IMR-90 (cell line): Measurements from ENCODE around the gene NUFIP1. TPM values are rescaled to one million over a fixed set of nuclear protein-coding genes. Genes with fewer than 3 reads are reported as not detected.

ENCODE experiments used
- ATAC-seq: fragments of 200-7000 bp; cut with Tn5 transposase; 2 replicates; pipeline ENCODE4 v1.9.1; 2020; ENCODE audit warnings: low read depth, mild to moderate bottlenecking, moderate library complexity
- BruUV-seq: library from RNA; stranded (reverse); fragments of 400-500 nt; replicated peaks from 2 replicates; lab custom pipeline; 2021; lab: Mats Ljungman, UMichigan
- CTCF ChIA-PET: fragments of 300-600 bp; formaldehyde crosslinking; extraction: SDS; loops from one replicate; lab custom pipeline; 2021; ENCODE audit warnings: antibody characterized with exemption; lab: Yijun Ruan, JAX
- POLR2A ChIA-PET: fragments of 300-600 bp; sonication (Branson Sonifier 250); formaldehyde crosslinking; loops from one replicate; lab custom pipeline; 2022; ENCODE audit warnings: antibody characterized with exemption; ENCODE audit not compliant: unreplicated experiment; lab: Charles Lee
- DNase-seq: peaks from one replicate; pipeline ENCODE4 v3.0.0; 2013
- H2AFZ ChIP-seq: replicated peaks from 2 replicates; pipeline ENCODE3; 2013; ENCODE audit warnings: low read length, mild to moderate bottlenecking; ENCODE audit not compliant: poor library complexity
- H2AK5ac ChIP-seq: 2 replicates; pipeline ENCODE4 v1.6.1; 2013; ENCODE audit warnings: low read depth, low read length, inconsistent platforms
- H2AK9ac ChIP-seq: replicated peaks from 2 replicates; pipeline ENCODE3; 2013; ENCODE audit warnings: mild to moderate bottlenecking, low read depth, low read length, moderate library complexity; ENCODE audit not compliant: poor library complexity
- H2BK120ac ChIP-seq: 2 replicates; pipeline ENCODE4 v1.6.1; 2013; ENCODE audit warnings: low read depth, low read length, inconsistent platforms
- H2BK15ac ChIP-seq: 3 replicates; pipeline ENCODE4 v1.6.1; 2013; ENCODE audit warnings: low read depth, low read length, inconsistent platforms
- H2BK20ac ChIP-seq: 2 replicates; pipeline ENCODE4 v1.6.1; 2013; ENCODE audit warnings: low read depth, mild to moderate bottlenecking, inconsistent platforms, low read length, moderate library complexity
- H2BK5ac ChIP-seq: 2 replicates; pipeline ENCODE4 v1.6.1; 2013; ENCODE audit warnings: mild to moderate bottlenecking, low read depth, low read length, inconsistent platforms; ENCODE audit not compliant: poor library complexity, severe bottlenecking
- H3K14ac ChIP-seq: replicated peaks from 2 replicates; pipeline ENCODE4 v1.6.1; 2013; ENCODE audit warnings: low read depth, low read length, inconsistent platforms
- H3K18ac ChIP-seq: 2 replicates; pipeline ENCODE4 v1.6.1; 2013; ENCODE audit warnings: low read depth, low read length, control low read depth
- H3K23ac ChIP-seq: 2 replicates; pipeline ENCODE4 v1.6.1; 2013; ENCODE audit warnings: low read depth, low read length, inconsistent platforms
- H3K27ac ChIP-seq: 2 replicates; pipeline ENCODE4 v1.5.1; 2013; ENCODE audit warnings: mild to moderate bottlenecking, control low read depth, low read length; ENCODE audit not compliant: insufficient read depth
- H3K27me3 ChIP-seq: 2 replicates; pipeline ENCODE4 v1.6.1; 2013; ENCODE audit warnings: low read length; ENCODE audit not compliant: control insufficient read depth, insufficient read depth
- H3K36me3 ChIP-seq: 2 replicates; pipeline ENCODE4 v1.6.1; 2013; ENCODE audit warnings: low read length, mixed read lengths; ENCODE audit not compliant: control insufficient read depth, insufficient read depth
- H3K4ac ChIP-seq: 2 replicates; pipeline ENCODE4 v1.6.1; 2013; ENCODE audit warnings: low read depth, low read length, inconsistent platforms
- H3K4me1 ChIP-seq: 2 replicates; pipeline ENCODE4 v1.6.1; 2013; ENCODE audit warnings: low read length, mixed read lengths; ENCODE audit not compliant: control insufficient read depth, insufficient read depth
- H3K4me2 ChIP-seq: 2 replicates; pipeline ENCODE4 v1.6.1; 2013; ENCODE audit warnings: low read depth, mild to moderate bottlenecking, control low read depth, low read length, moderate library complexity
- H3K4me3 ChIP-seq: 2 replicates; pipeline ENCODE4 v1.5.1; 2013; ENCODE audit warnings: low read depth, mild to moderate bottlenecking, control low read depth, low read length, moderate library complexity; ENCODE audit not compliant: insufficient read depth
- H3K56ac ChIP-seq: 2 replicates; pipeline ENCODE4 v1.6.1; 2013; ENCODE audit warnings: low read length, inconsistent platforms; ENCODE audit not compliant: insufficient read depth; ENCODE audit errors: extremely low read depth
- H3K79me1 ChIP-seq, 2 experiments: 2 replicates each; pipeline ENCODE4 v1.6.1; 2013; ENCODE audit warnings: low read length in 2 of 2, inconsistent platforms in 1 of 2, low read depth in 1 of 2
- H3K9ac ChIP-seq: 2 replicates; pipeline ENCODE4 v1.6.1; 2013; ENCODE audit warnings: low read depth, low read length, control low read depth
- H3K9me1 ChIP-seq: 2 replicates; pipeline ENCODE4 v1.6.1; 2013; ENCODE audit warnings: low read length, inconsistent platforms; ENCODE audit not compliant: insufficient read depth
- H3K9me3 ChIP-seq: 2 replicates; pipeline ENCODE4 v1.6.1; 2013; ENCODE audit warnings: low read length; ENCODE audit not compliant: control insufficient read depth, insufficient read depth
- H4K20me1 ChIP-seq: 2 replicates; pipeline ENCODE4 v1.6.1; 2013; ENCODE audit warnings: low read length, inconsistent platforms; ENCODE audit not compliant: insufficient read depth
- H4K5ac ChIP-seq: 2 replicates; pipeline ENCODE4 v1.6.1; 2013; ENCODE audit warnings: mild to moderate bottlenecking, low read depth, low read length, control low read depth
- H4K8ac ChIP-seq, 2 experiments: 2 replicates each; pipeline ENCODE4 v1.6.1; 2013; ENCODE audit warnings: low read depth in 2 of 2, low read length in 2 of 2, control low read depth in 1 of 2, inconsistent platforms in 1 of 2
- H4K91ac ChIP-seq: 2 replicates; pipeline ENCODE4 v1.6.1; 2013; ENCODE audit warnings: low read depth, low read length, inconsistent platforms; ENCODE audit not compliant: insufficient read depth
- CTCF ChIP-seq: conservative IDR thresholded peaks from 2 replicates; pipeline ENCODE4 v1.5.1; 2012; ENCODE audit warnings: mild to moderate bottlenecking, low read depth, low read length, improper control_type of control experiment
- MAFK ChIP-seq: IDR thresholded peaks from 2 replicates; pipeline ENCODE4 v1.6.1; 2012; ENCODE audit warnings: low read depth, low read length, improper control_type of control experiment
- USF2 ChIP-seq: fragments of 150-350 bp; IDR thresholded peaks from 2 replicates; pipeline ENCODE4 v1.6.1; 2017; ENCODE audit warnings: mild to moderate bottlenecking, antibody characterized with exemption, low read length, low read depth
- WGBS, 2 experiments: methylation state at CpG; one replicate each; pipeline versions ENCODE4 v1.1.5 to v1.1.7; 2013; ENCODE audit warnings: missing lambda C conversion rate in 2 of 2; ENCODE audit not compliant: insufficient read length in 1 of 2; ENCODE audit errors: extremely low coverage in 2 of 2; 5-methylcytosine and 5-hydroxymethylcytosine counted together
- dilution Hi-C: fragments of 300-500 bp; cut with HindIII; formaldehyde crosslinking; loops from one replicate; pipeline ENCODE4 v1.14.3; 2018; ENCODE audit warnings: low sequenced_read_pairs; ENCODE audit not compliant: unreplicated experiment
- in situ Hi-C: fragments of 300-500 bp; cut with MboI; formaldehyde crosslinking; loops from 3 replicates; pipeline ENCODE4 v1.14.3; 2019; ENCODE audit warnings: low sequenced_read_pairs, inconsistent platforms, mixed read lengths
- intact Hi-C: fragments of 100-400 bp; cut with micrococcal nuclease; formaldehyde crosslinking; loops from 2 replicates; pipeline ENCODE4 v1.10.0; 2022
- polyA plus RNA-seq, 3 experiments: library from polyadenylated mRNA; depleted of rRNA; stranded (reverse); fragments of >200 nt; gene quantifications; 2 replicates each; pipeline ENCODE4 v1.2.3, GENCODE V29; 2012; ENCODE audit warnings: low replicate concordance in 1 of 3
- total RNA-seq: library from RNA; depleted of rRNA; stranded (reverse); fragments of >200 nt; gene quantifications from 2 replicates; pipeline ENCODE4 v1.2.3, GENCODE V29; 2012

NUFIP1 gene
- total and polyA plus RNA-seq, 2 of the 4 experiments (the other 2 are of a cell fraction), result 1.4 to 2.3 TPM

GRCh38 chr13:44932850-44933251 is 56.4 kb downstream of the NUFIP1 start:
- dilution Hi-C loops, result no loop called here
- Histone ChIP-seq H2AK9ac (no peak overlapping the region), H3K9me1 (peaks cover 10% of the 10 kb centered on the region), H3K9ac (no peak overlapping the region), H4K5ac (no peak overlapping the region), H4K20me1 (no peaks in the 10 kb centered on the region), H2AFZ (peak overlapping the region; percentile 46), H3K4ac (peak overlapping the region; percentile 9; the same call in 1 of the 2 replicates), H4K91ac (no peak overlapping the region), H3K14ac (peak overlapping the region; percentile 50), H2BK5ac (no peak overlapping the region), H3K79me1 (no peaks in the 10 kb centered on the region), H3K18ac (no peak overlapping the region), H3K9me3 (no peaks in the 10 kb centered on the region), H3K23ac (peak overlapping the region; percentile 26; the same call in 1 of the 2 replicates), H3K27me3 (no peaks in the 10 kb centered on the region), H3K36me3 (no peaks in the 10 kb centered on the region), H4K8ac (peak overlapping the region in 1 of 2 experiments; percentile 53; a peak in 2 of 4 replicates), H3K4me2 (no peak overlapping the region), H2BK15ac (peak overlapping the region; percentile 62; the same call in 2 of the 3 replicates), H2BK120ac (peak overlapping the region; percentile 17; the same call in 1 of the 2 replicates), H2BK20ac (peak overlapping the region; percentile 68; the same call in 1 of the 2 replicates), H3K27ac (no peak overlapping the region), H3K4me1 (peaks cover 6% of the 10 kb centered on the region; the same call in 1 of the 2 replicates), H3K4me3 (no peak overlapping the region), H2AK5ac (peak overlapping the region; percentile 54; the same call in 1 of the 2 replicates), H3K56ac (no peak overlapping the region)
- ATAC-seq, result peak; percentile 40
- TF ChIP-seq CTCF, result no peak
- peak; percentile 68 for TF ChIP-seq MAFK
- TF ChIP-seq USF2, result no peak
- no TSS peak for BruUV-seq
- intact Hi-C loops, result no loop called here
- ChIA-PET POLR2A (no interaction called here), CTCF (no interaction called here)
- in situ Hi-C loops, result no loop called here
- WGBS, 2 experiments, result 53% methylated on average over 2 of the region's 7 CpGs; no CpG with 5 or more reads in 1 of the 2 experiments
- peak; percentile 49 for DNase-seq
